Measurements from ENCODE around the gene IGF2BP1. TPM values are rescaled to one million over a fixed set of nuclear protein-coding genes. Genes with fewer than 3 reads are reported as not detected.
"Not testable (repeated sequence)": the region's sequence is repeated elsewhere in the genome, so short reads cannot be mapped to it uniquely, and the experiment has no call there.

IGF2BP1 gene
- total RNA-seq, 1 experiment from 2014 or later, result 601 TPM

GRCh38 chr17:49082231-49082630 lies 85.0 kb downstream of the IGF2BP1 start:
- H3K4me3 ChIP-seq (ENCODE audit: low read depth, low read length), result no peak overlapping the region
- Mint-ChIP-seq H3K36me3 (ENCODE audit: insufficient read depth, unreplicated experiment) (no peaks in the 10 kb centered on the region), H3K4me1 (ENCODE audit: low read depth, unreplicated experiment) (peaks cover 26% of the 10 kb centered on the region), H3K9me3 (ENCODE audit: unreplicated experiment) (peaks cover 10% of the 10 kb centered on the region), H3K27me3 (ENCODE audit: insufficient read depth, unreplicated experiment) (no peaks in the 10 kb centered on the region), H3K27ac (ENCODE audit: unreplicated experiment) (no peak overlapping the region), H3K4me3 (ENCODE audit: unreplicated experiment) (no peak overlapping the region)
- BruUV-seq (replicated peaks), result no TSS peak
- CTCF ChIA-PET, result no interaction called here
- H3K36me3 ChIP-seq (ENCODE audit: control insufficient read depth, insufficient read depth, low read length), result 0 out of 2 replicates have a peak, but pooled peaks cover 1% of the 10 kb centered on the region
- POLR2A ChIA-PET, result no interaction called here
- TF ChIP-seq CTCF (IDR thresholded peaks at IDR 0.05; ENCODE audit: insufficient read depth in 1 of 2, low read depth in 1 of 2, low read length in 1 of 2, severe bottlenecking in 1 of 2, unreplicated experiment in 1 of 2), result no peak
- no peak for DNase-seq
- H3K9me3 ChIP-seq, result peaks cover 7% of the 10 kb centered on the region; the same call in 1 of the 2 replicates
- intact Hi-C loops (cut with micrococcal nuclease; ENCODE audit: unreplicated experiment), result no loop called here
- H3K4me1 ChIP-seq, result peaks cover 18% of the 10 kb centered on the region
- H3K27me3 ChIP-seq (replicated peaks; ENCODE audit: control insufficient read depth, insufficient read depth, low read length), result no peaks in the 10 kb centered on the region

DNA sequence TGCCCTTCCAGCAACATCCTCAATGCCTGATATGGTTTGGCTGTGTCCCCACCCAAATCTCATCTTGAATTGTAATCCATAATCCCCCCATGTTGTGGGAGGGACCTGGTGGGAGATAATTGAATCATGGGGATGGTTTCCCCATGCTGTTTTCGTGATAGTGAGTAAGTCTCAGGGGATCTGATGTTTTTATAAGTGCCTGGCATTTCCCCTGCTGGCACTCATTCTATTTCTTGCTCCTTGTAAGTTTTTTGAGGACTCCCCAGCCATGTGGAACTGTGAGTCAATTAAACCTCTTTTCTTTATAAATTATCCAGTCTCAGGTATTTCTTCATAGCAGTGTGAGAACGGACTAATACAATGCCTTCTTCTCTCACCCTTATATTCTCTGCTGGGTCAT lies 87.9 kb downstream of the IGF2BP1 start:
- BruUV-seq (replicated peaks); CTCF ChIA-PET; POLR2A ChIA-PET: not testable (repeated sequence)

GRCh38 chr17:49085565-49086315 lies 88.6 kb downstream of the IGF2BP1 start:
- Mint-ChIP-seq H3K4me3 (ENCODE audit: unreplicated experiment) (no peak overlapping the region), H3K36me3 (ENCODE audit: insufficient read depth, unreplicated experiment) (no peaks in the 10 kb centered on the region), H3K27me3 (ENCODE audit: insufficient read depth, unreplicated experiment) (no peaks in the 10 kb centered on the region), H3K27ac (ENCODE audit: unreplicated experiment) (no peak overlapping the region), H3K4me1 (ENCODE audit: low read depth, unreplicated experiment) (peaks cover 17% of the 10 kb centered on the region), H3K9me3 (ENCODE audit: unreplicated experiment) (no peaks in the 10 kb centered on the region)
- no peaks in the 10 kb centered on the region for H3K36me3 ChIP-seq (ENCODE audit: control insufficient read depth, insufficient read depth, low read length)
- H3K4me1 ChIP-seq, result peaks cover 8% of the 10 kb centered on the region; the same call in 1 of the 2 replicates
- no peak overlapping the region for H3K4me3 ChIP-seq (ENCODE audit: low read depth, low read length)
- TF ChIP-seq CTCF (IDR thresholded peaks at IDR 0.05; ENCODE audit: insufficient read depth in 1 of 2, low read depth in 1 of 2, low read length in 1 of 2, severe bottlenecking in 1 of 2, unreplicated experiment in 1 of 2), result no peak
- ChIA-PET CTCF (no interaction called here), POLR2A (no interaction called here)
- peaks cover 12% of the 10 kb centered on the region; the same call in 1 of the 2 replicates for H3K9me3 ChIP-seq
- H3K27me3 ChIP-seq (replicated peaks; ENCODE audit: control insufficient read depth, insufficient read depth, low read length), result no peaks in the 10 kb centered on the region
- intact Hi-C loops (cut with micrococcal nuclease; ENCODE audit: unreplicated experiment), result no loop called here
- no peak for DNase-seq
- BruUV-seq (replicated peaks), result no TSS peak

More for the DNA sequence above, 87.9 kb downstream of the IGF2BP1 start:
- H3K36me3 ChIP-seq (ENCODE audit: control insufficient read depth, insufficient read depth, low read length); DNase-seq; H3K9me3 ChIP-seq; H3K36me3 Mint-ChIP-seq (ENCODE audit: insufficient read depth, unreplicated experiment); H3K27me3 ChIP-seq (replicated peaks; ENCODE audit: control insufficient read depth, insufficient read depth, low read length); H3K9me3 Mint-ChIP-seq (ENCODE audit: unreplicated experiment); H3K27ac Mint-ChIP-seq (ENCODE audit: unreplicated experiment); H3K27me3 Mint-ChIP-seq (ENCODE audit: insufficient read depth, unreplicated experiment); H3K4me3 Mint-ChIP-seq (ENCODE audit: unreplicated experiment); H3K4me3 ChIP-seq (ENCODE audit: low read depth, low read length); intact Hi-C loops (cut with micrococcal nuclease; ENCODE audit: unreplicated experiment): not testable (repeated sequence)
- H3K4me1 Mint-ChIP-seq (ENCODE audit: low read depth, unreplicated experiment), result peaks cover 17% of the 10 kb centered on the region
- H3K4me1 ChIP-seq, result peaks cover 15% of the 10 kb centered on the region

Measured in Caco-2 (cell line).